ENCODE results near the gene UBALD1.

The UBALD1 gene

GRCh38 chr16:4641895-4642294 is 27.2 kb upstream of the UBALD1 start:
- no peak for DNase-seq

- no peak for DNase-seq
These were observed 26.6 kb upstream of the UBALD1 start for GRCh38 chr16:4641306-4641687.

GRCh38 chr16:4640572-4641305 is 26.1 kb upstream of the UBALD1 start:
- DNase-seq: no peak

GRCh38 chr16:4639899-4640509 is 25.3 kb upstream of the UBALD1 start:
- no peak for DNase-seq

- DNase-seq: no peak
These were observed 22.9 kb upstream of the UBALD1 start for GRCh38 chr16:4637501-4638166.

GRCh38 chr16:4636196-4636595 is 21.5 kb upstream of the UBALD1 start:
- no peak for DNase-seq

GRCh38 chr16:4634768-4635167 is 20.1 kb upstream of the UBALD1 start:
- DNase-seq: no peak

- no peak for DNase-seq
These were observed 19.4 kb upstream of the UBALD1 start for GRCh38 chr16:4633910-4634635.

GRCh38 chr16:4631444-4631843 is 16.8 kb upstream of the UBALD1 start:
- DNase-seq: no peak

- DNase-seq: no peak
These were observed 13.6 kb upstream of the UBALD1 start for GRCh38 chr16:4628283-4628682.

- DNase-seq: no peak
These were observed 11.7 kb upstream of the UBALD1 start for GRCh38 chr16:4626396-4626795.

- DNase-seq: no peak
These were observed 11.0 kb upstream of the UBALD1 start for GRCh38 chr16:4625560-4626159.

GRCh38 chr16:4624827-4625559 is 10.3 kb upstream of the UBALD1 start:
- DNase-seq: peak in 1 of 2 experiments; percentile 31

- DNase-seq: peak; percentile 93 to 96
These were observed 9.5 kb upstream of the UBALD1 start, which contains the start of gene MGRN1 for GRCh38 chr16:4624015-4624826. Gene MGRN1 (plus strand): TSS chr16:4624826. CDS start chr16:4624961, 135 bp downstream.

GRCh38 chr16:4623593-4623992 is 8.9 kb upstream of the UBALD1 start:
- DNase-seq: no peak

- peak in 1 of 2 experiments; percentile 40 for DNase-seq
These were observed 4.1 kb upstream of the UBALD1 start for GRCh38 chr16:4618645-4619418.

- no peak for DNase-seq
These were observed 3.2 kb upstream of the UBALD1 start for GRCh38 chr16:4617880-4618279.

GRCh38 chr16:4616047-4616811 is 1.5 kb upstream of the UBALD1 start:
- DNase-seq: peak; percentile 100

GRCh38 chr16:4615384-4616046 is 827 bp upstream of the UBALD1 start:
- no peak for DNase-seq

All from SHP77 (cell line).